A549 treated with CpdA at 1 μM for 4 hours (cell line): ENCODE measurements around the gene APBB2. TPM values are rescaled to one million over a fixed set of nuclear protein-coding genes. Genes with fewer than 3 reads are reported as not detected.

ENCODE experiments used
- total RNA-seq: library from RNA; stranded (reverse); fragments of 200-300 nt; extraction: Qiagen RNA extraction; gene quantifications from 5 replicates; pipeline ENCODE4 v1.2.3, GENCODE V29; 2022; ENCODE audit warnings: low read depth

The APBB2 gene
- total RNA-seq: 6.9 to 10.2 TPM (median 9.1 TPM) in 5 replicates

GRCh38 chr4:41214136-41214824, at the start of gene APBB2:
Gene APBB2, minus strand, starts transcription at chr4:41214542. Its CDS starts 181,288 bp downstream, at chr4:41033254.

GRCh38 chr4:41256740-41257256, 42.5 kb upstream of the APBB2 start, which contains the start of gene UCHL1:
Gene UCHL1, plus strand, starts transcription at chr4:41256928. Its CDS starts 49 bp downstream, at chr4:41256977.

Other genes starting within 250 kb of the APBB2 start
- gene UCHL1, start 42.4 kb upstream of the APBB2 start, total RNA-seq: 924 to 990 TPM (median 959 TPM) in 5 replicates